Esophagus muscularis mucosa (tissue), 4 donors: ENCODE measurements around the gene SLC9A8.

Experiments used
- CTCF ChIP-seq, 3 experiments: fragments of 200-600 bp in 2 of 3; fragments of 450-650 bp in 1 of 3; sonication (generic) in 2 of 3; IDR thresholded peaks; one replicate each; pipeline ENCODE4 v1.5.1; 2017 to 2019; ENCODE audit warnings: antibody characterized with exemption in 3 of 3, mild to moderate bottlenecking in 2 of 3, moderate library complexity in 1 of 3
- EP300 ChIP-seq: sonication (generic); formaldehyde crosslinking; IDR thresholded peaks from one replicate; pipeline ENCODE4 v1.6.1; 2017; ENCODE audit warnings: antibody characterized with exemption
- POLR2A ChIP-seq: fragments of 450-650 bp; IDR thresholded peaks from one replicate; pipeline ENCODE4 v1.6.1; 2017; ENCODE audit warnings: antibody characterized with exemption, moderate library complexity, mild to moderate bottlenecking, low read depth
- POLR2AphosphoS5 ChIP-seq, 2 donors: sonication (generic); formaldehyde crosslinking; IDR thresholded peaks; one replicate each; pipeline ENCODE4 v1.6.1; 2017; ENCODE audit warnings: antibody characterized with exemption in 2 of 2

GRCh38 chr20:49877386-49877921 lies 64.8 kb downstream of the SLC9A8 start:
- TF ChIP-seq POLR2AphosphoS5 (IDR thresholded peaks at IDR 0.05) (no peak), CTCF (IDR thresholded peaks at IDR 0.05) (no peak), POLR2A (no peak), EP300 (no peak)
